Retinal pigment epithelial cell (primary cell): ENCODE results near the gene AK9.
A peak's percentile ranks its signal among the peaks of the same experiment; 100 is the strongest.
"Not testable (repeated sequence)": the region's sequence is repeated elsewhere in the genome, so short reads cannot be mapped to it uniquely, and the experiment has no call there.

Source experiments
- DNase-seq: peaks from one replicate; pipeline ENCODE4 v3.0.0-alpha.2; 2010; ENCODE audit warnings: low read depth
- H3K4me3 ChIP-seq: 2 replicates; pipeline ENCODE4 v1.5.1; 2011; ENCODE audit warnings: mild to moderate bottlenecking, low read length, control low read depth, moderate library complexity
- TF ChIP-seq, protein P1 (sequence below): conservative IDR thresholded peaks from 2 replicates; pipeline ENCODE4 v1.5.1; 2011; ENCODE audit warnings: low read depth, low read length, control low read depth, inconsistent platforms

The AK9 gene

GRCh38 chr6:109714166-109714565, 23.2 kb upstream of the AK9 start:
- no peak for DNase-seq
- TF ChIP-seq, protein P1, sequence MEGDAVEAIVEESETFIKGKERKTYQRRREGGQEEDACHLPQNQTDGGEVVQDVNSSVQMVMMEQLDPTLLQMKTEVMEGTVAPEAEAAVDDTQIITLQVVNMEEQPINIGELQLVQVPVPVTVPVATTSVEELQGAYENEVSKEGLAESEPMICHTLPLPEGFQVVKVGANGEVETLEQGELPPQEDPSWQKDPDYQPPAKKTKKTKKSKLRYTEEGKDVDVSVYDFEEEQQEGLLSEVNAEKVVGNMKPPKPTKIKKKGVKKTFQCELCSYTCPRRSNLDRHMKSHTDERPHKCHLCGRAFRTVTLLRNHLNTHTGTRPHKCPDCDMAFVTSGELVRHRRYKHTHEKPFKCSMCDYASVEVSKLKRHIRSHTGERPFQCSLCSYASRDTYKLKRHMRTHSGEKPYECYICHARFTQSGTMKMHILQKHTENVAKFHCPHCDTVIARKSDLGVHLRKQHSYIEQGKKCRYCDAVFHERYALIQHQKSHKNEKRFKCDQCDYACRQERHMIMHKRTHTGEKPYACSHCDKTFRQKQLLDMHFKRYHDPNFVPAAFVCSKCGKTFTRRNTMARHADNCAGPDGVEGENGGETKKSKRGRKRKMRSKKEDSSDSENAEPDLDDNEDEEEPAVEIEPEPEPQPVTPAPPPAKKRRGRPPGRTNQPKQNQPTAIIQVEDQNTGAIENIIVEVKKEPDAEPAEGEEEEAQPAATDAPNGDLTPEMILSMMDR = no peak
- H3K4me3 ChIP-seq = no peak overlapping the region

DNA sequence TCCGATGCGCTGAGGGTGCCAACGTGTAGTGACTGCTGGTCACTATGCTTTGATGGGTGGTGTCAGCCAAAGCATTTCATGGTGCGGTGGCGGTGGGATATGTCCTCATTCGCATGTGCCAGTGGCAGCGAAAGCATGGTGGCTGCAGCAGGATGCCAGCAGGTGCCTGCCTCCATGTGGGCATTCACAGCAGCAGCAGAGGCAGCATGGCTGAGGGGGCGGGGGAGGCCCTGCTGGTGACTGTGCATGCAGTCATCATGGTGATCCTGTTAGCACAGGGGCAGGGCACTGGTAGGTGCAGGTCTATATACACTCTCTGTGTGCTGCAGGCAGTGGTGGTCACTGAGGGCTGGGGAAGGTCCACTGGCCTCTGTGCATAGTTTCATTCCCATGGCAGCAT, 22.1 kb upstream of the AK9 start:
- TF ChIP-seq, protein P1 = no peak
- no peak for DNase-seq
- no peak overlapping the region for H3K4me3 ChIP-seq

DNA sequence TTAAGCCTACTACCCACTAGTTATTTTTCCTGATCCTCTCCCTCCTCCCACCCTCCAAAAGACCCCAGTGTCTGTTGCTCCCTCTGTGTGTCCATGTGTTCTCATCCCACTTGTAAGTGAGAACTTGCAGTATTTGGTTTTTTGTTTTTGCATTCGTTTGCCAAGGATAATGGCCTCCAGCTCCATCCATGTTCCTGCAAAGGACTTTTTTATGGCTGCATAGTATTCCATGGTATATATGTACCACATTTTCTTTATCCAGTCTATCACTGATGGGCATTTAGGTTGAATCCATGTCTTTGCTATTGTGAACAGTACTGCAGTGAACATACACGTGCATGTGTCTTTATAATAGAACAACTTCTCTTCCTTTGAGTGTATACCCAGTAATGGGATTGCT, 17.1 kb upstream of the AK9 start:
- DNase-seq, H3K4me3 ChIP-seq: not testable (repeated sequence)

- no peak for DNase-seq
- TF ChIP-seq, protein P1 = no peak
- no peak overlapping the region for H3K4me3 ChIP-seq
Measured at GRCh38 chr6:109706513-109706912, 15.5 kb upstream of the AK9 start.

DNA sequence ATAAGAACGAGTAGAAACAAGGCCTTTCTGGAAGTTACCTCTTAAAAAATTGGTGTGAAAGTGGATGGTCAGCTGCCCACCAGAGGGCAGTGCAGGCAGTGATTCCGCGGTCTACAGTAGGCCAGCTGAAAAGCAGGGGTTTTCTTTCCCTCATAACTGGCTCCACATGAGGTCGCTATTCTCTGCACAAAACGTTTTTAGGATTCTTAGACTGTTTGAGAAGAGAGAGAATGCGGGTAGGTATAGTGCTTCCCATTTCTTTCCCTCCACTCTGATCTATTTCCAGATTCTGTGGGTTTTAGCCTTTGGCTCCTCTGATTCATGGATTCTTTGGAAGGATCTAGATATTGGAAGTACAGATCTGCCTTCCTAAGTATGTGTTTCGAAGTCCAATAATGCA, 14.3 kb upstream of the AK9 start:
- DNase-seq = peak; percentile 55
- TF ChIP-seq, protein P1 = peak; percentile 98
- H3K4me3 ChIP-seq = no peak overlapping the region

- TF ChIP-seq, protein P1 = no peak
- no peak for DNase-seq
- H3K4me3 ChIP-seq = no peak overlapping the region
Measured at GRCh38 chr6:109702791-109703190, 11.8 kb upstream of the AK9 start.

DNA sequence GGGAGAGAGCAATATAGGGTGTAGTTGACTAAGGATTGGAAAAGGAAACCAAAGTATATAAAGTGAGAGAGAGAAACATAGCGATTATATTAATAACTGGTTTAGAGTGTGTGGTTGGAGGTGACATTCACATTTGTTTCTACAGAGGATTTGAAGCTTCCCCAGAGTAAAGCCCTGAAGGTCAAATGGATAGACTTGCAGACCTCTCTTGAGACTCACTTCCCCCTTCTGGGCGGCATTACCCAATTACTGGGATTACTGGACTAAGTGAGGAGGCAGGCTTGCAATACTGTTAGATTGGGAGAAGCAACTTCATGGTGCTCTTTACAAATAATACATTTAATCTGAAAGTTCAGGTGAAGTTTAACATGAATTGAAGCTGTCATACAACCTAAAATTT, 10.8 kb upstream of the AK9 start:
- TF ChIP-seq, protein P1 = no peak
- no peak overlapping the region for H3K4me3 ChIP-seq
- DNase-seq = no peak

DNA sequence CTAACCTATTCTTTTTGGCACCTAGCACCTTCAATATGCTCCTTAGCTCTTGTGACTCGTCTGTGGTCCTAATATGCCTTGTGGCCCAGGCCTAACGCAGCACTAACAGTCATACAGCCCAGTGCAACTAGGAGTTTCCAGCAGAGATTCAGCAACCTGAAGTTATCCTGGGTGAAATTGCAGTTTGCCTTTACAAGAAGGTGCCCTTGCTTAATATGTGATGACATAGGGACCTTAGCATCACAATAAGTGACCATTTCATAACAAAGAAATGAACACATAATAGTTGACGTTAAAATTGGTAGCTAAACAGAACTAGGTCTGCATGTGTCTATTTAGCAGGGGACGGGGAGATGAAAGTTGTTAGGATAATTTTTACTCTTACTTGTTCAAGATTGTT, 10.2 kb upstream of the AK9 start:
- H3K4me3 ChIP-seq = no peak overlapping the region
- TF ChIP-seq, protein P1 = no peak
- no peak for DNase-seq
